ENCODE results near the gene MLEC. TPM values are rescaled to one million over a fixed set of nuclear protein-coding genes. Genes with fewer than 3 reads are reported as not detected.

The MLEC gene, protein sequence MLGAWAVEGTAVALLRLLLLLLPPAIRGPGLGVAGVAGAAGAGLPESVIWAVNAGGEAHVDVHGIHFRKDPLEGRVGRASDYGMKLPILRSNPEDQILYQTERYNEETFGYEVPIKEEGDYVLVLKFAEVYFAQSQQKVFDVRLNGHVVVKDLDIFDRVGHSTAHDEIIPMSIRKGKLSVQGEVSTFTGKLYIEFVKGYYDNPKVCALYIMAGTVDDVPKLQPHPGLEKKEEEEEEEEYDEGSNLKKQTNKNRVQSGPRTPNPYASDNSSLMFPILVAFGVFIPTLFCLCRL
- 33.1 TPM for total RNA-seq

GRCh38 chr12:120686690-120687577 lies at the start of gene MLEC:
Gene MLEC (plus strand): TSS chr12:120687149. CDS start chr12:120687297, 148 bp downstream.
- Histone ChIP-seq H3K4me1 (peaks cover 47% of the 10 kb centered on the region), H3K27me3 (no peaks in the 10 kb centered on the region), H3K4me3 (peak within 1 kb of the TSS; percentile 72 to 77), H3K9me3 (no peaks in the 10 kb centered on the region), H3K27ac (peak within 1 kb of the TSS; percentile 92), H3K36me3 (no peaks in the 10 kb centered on the region)
- no peak for TF ChIP-seq CTCF (IDR thresholded peaks at IDR 0.05)
- TF ChIP-seq POLR2AphosphoS5 (IDR thresholded peaks at IDR 0.05; ENCODE audit: insufficient read depth in 1 of 2, low read depth in 1 of 2): peak; percentile 82 to 93
- TF ChIP-seq POLR2A (IDR thresholded peaks at IDR 0.05): peak in 1 of 2 donors; percentile 59
- intact Hi-C loops (cut with DNase I): loop anchor here (2.0 kb wide), 1 partner anchor 40 kb away; no protein-coding TSS in a partner anchor
- DNase-seq (ENCODE audit: extremely low spot score in 2 of 2): peak; percentile 98 to 99

DNA sequence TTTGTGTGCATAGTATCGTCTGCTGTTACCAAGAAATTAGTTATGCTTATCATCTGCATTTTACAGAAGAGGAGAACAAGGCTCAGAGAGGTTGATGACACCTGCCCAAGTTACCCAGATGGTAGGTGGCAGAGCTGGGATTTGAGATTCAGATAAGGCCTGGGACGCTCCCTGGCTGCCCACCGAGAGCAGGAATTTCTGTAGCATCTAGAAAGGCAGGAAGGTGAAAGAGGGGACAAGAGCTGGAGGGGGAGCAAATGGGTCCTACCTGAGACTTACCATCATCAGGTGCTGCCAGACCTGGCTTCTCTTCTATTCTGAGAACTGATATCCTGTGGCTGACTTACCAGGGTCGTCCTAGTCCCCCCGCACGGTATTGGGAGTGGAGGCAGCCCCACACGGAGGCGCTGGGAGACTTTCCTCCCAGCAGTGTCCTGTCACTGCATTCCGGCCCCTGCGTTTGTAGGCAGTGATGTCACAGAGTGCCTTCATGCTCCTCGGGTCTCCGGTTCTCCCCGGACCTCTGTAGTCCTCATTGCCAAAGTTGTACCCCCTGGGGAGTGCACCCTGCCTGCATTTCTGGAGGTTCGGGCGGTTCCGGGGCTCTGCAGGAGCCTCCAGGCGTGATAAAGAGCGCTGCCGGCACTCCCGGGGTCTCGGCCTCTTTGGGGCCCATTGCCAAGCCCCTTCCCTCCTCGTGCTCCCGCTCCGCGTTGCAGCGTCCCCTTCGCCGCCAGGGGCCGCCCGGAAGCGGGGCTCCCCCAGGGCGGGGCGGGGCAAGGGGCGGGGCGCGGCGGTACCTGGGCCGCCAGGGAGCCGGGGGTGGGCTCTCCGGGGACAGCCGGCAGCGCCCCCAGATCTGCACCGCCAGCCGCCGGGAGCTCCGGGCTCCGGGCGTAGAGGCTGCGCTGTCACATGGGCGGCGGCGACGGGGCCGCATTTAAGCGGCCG lies 46.9 kb upstream of the MLEC start, which contains the start of gene CABP1:
Gene CABP1, plus strand, starts transcription at position 856 of the 951 bp plus-strand sequence. Its CDS starts 60 bp downstream, at position 916.
- intact Hi-C loops (cut with DNase I): loop anchor here (5.0 kb wide), 1 partner anchor 327 kb away; no protein-coding TSS in a partner anchor
- Histone ChIP-seq H3K4me1 (peaks cover 13% of the 10 kb centered on the region), H3K4me3 (peak within 1 kb of the TSS; percentile 35 to 55)

GRCh38 chr12:120640861-120641833 lies 45.8 kb upstream of the MLEC start:
- H3K9me3 ChIP-seq: no peaks in the 10 kb centered on the region
- no peak for TF ChIP-seq POLR2AphosphoS5 (IDR thresholded peaks at IDR 0.05; ENCODE audit: insufficient read depth in 1 of 2, low read depth in 1 of 2)
- no peak for TF ChIP-seq CTCF (IDR thresholded peaks at IDR 0.05)
- TF ChIP-seq POLR2A (IDR thresholded peaks at IDR 0.05): no peak
- intact Hi-C loops (cut with DNase I): loop anchor here (5.0 kb wide), 1 partner anchor 326 kb away; no protein-coding TSS in a partner anchor
- DNase-seq (ENCODE audit: extremely low spot score in 2 of 2): no peak
- no peaks in the 10 kb centered on the region for H3K27me3 ChIP-seq
- H3K4me1 ChIP-seq: peaks cover 13% of the 10 kb centered on the region
- H3K27ac ChIP-seq: no peak overlapping the region
- no peaks in the 10 kb centered on the region for H3K36me3 ChIP-seq
- peak overlapping the region; percentile 35 to 55 for H3K4me3 ChIP-seq

More for the DNA sequence above, 46.9 kb upstream of the MLEC start, which contains the start of gene CABP1:
- no peak within 1 kb of the TSS for H3K27ac ChIP-seq
- H3K9me3 ChIP-seq: no peaks in the 10 kb centered on the region
- DNase-seq (ENCODE audit: extremely low spot score in 2 of 2): no peak
- no peaks in the 10 kb centered on the region for H3K36me3 ChIP-seq
- TF ChIP-seq CTCF (IDR thresholded peaks at IDR 0.05): no peak
- no peak for TF ChIP-seq POLR2A (IDR thresholded peaks at IDR 0.05)
- no peak for TF ChIP-seq POLR2AphosphoS5 (IDR thresholded peaks at IDR 0.05; ENCODE audit: insufficient read depth in 1 of 2, low read depth in 1 of 2)
- no peaks in the 10 kb centered on the region for H3K27me3 ChIP-seq

- intact Hi-C loops (cut with DNase I): loop anchor here (5.0 kb wide), 1 partner anchor 325 kb away; no protein-coding TSS in a partner anchor
Measured at GRCh38 chr12:120642121-120642520, 44.8 kb upstream of the MLEC start.

More at GRCh38 chr12:120642121-120642520, 44.8 kb upstream of the MLEC start:
- Histone ChIP-seq H3K4me3 (no peak overlapping the region), H3K27me3 (no peaks in the 10 kb centered on the region), H3K27ac (no peak overlapping the region), H3K36me3 (no peaks in the 10 kb centered on the region), H3K4me1 (peaks cover 13% of the 10 kb centered on the region), H3K9me3 (no peaks in the 10 kb centered on the region)
- TF ChIP-seq POLR2AphosphoS5 (IDR thresholded peaks at IDR 0.05; ENCODE audit: insufficient read depth in 1 of 2, low read depth in 1 of 2) (no peak), POLR2A (IDR thresholded peaks at IDR 0.05) (no peak)
- DNase-seq (ENCODE audit: extremely low spot score in 2 of 2): no peak
